Memory B cell (primary cell): ENCODE results near the gene B2M.
"Not testable (repeated sequence)": the region's sequence is repeated elsewhere in the genome, so short reads cannot be mapped to it uniquely, and the experiment has no call there.

Experiments used
- ATAC-seq: fragments of 150-1000 bp; cut with Tn5 transposase; 2 replicates; pipeline ENCODE4 v1.10.0; 2021; ENCODE audit warnings: low read depth, mild to moderate bottlenecking, moderate library complexity
- DNase-seq, 2 donors: peaks; one replicate each; pipeline ENCODE4 v3.0.0; 2022; ENCODE audit warnings: low spot score in 2 of 2
- H3K27ac Mint-ChIP-seq: one replicate; pipeline ENCODE4 v1.8.0; 2022; ENCODE audit warnings: mild to moderate bottlenecking, moderate library complexity, mixed read lengths
- H3K27me3 Mint-ChIP-seq: one replicate; pipeline ENCODE4 v1.8.0; 2022; ENCODE audit warnings: mixed read lengths
- H3K36me3 Mint-ChIP-seq: one replicate; pipeline ENCODE4 v1.8.0; 2022; ENCODE audit warnings: mild to moderate bottlenecking, mixed read lengths
- H3K4me1 Mint-ChIP-seq: one replicate; pipeline ENCODE4 v1.8.0; 2022; ENCODE audit warnings: mixed read lengths
- H3K4me3 Mint-ChIP-seq: one replicate; pipeline ENCODE4 v1.8.0; 2022; ENCODE audit warnings: mild to moderate bottlenecking, moderate library complexity, mixed read lengths
- H3K9me3 Mint-ChIP-seq: one replicate; pipeline ENCODE4 v1.8.0; 2022; ENCODE audit warnings: mixed read lengths

Gene B2M

GRCh38 chr15:44682809-44683682 is 28.3 kb upstream of the B2M start:
- peak; percentile 57 to 72 for DNase-seq
- peaks cover 27% of the 10 kb centered on the region for H3K9me3 Mint-ChIP-seq
- ATAC-seq = peak; percentile 67
- H3K4me1 Mint-ChIP-seq = peaks cover 56% of the 10 kb centered on the region
- H3K27ac Mint-ChIP-seq = peak overlapping the region; percentile 87
- peaks cover 40% of the 10 kb centered on the region for H3K36me3 Mint-ChIP-seq
- H3K27me3 Mint-ChIP-seq = not testable (repeated sequence)
- H3K4me3 Mint-ChIP-seq = peak overlapping the region; percentile 56

GRCh38 chr15:44689318-44689717 is 22.0 kb upstream of the B2M start:
- not testable (repeated sequence) for H3K4me3 Mint-ChIP-seq, ATAC-seq
- H3K27ac Mint-ChIP-seq = peak overlapping the region; percentile 45

DNA sequence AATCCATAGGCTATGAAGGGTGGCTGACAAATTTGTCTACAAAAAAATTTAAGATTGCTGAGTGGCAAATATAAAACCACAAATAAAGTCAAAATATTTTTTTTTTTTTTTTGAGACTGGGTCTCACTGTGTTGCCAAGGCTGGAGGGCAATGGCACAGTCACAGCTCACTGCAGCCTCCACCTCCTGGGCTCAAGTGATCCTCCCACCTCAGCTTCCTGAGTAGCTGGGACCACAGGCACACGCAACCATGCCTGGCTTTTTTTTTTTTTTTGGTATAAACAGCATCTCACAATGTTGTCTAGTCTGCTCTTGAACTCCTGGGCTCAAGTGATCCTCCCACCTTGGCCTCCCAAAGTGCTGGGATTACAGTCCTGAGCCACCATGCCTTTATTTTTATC is 21.1 kb upstream of the B2M start:
- H3K27me3 Mint-ChIP-seq, ATAC-seq, H3K27ac Mint-ChIP-seq, DNase-seq, H3K4me3 Mint-ChIP-seq: not testable (repeated sequence)
- Mint-ChIP-seq H3K36me3 (peaks cover 23% of the 10 kb centered on the region), H3K9me3 (peaks cover 16% of the 10 kb centered on the region), H3K4me1 (peaks cover 23% of the 10 kb centered on the region)

More at GRCh38 chr15:44689318-44689717, 22.0 kb upstream of the B2M start:
- Mint-ChIP-seq H3K4me1 (peaks cover 25% of the 10 kb centered on the region), H3K9me3 (peaks cover 19% of the 10 kb centered on the region), H3K36me3 (peaks cover 25% of the 10 kb centered on the region)
- not testable (repeated sequence) for H3K27me3 Mint-ChIP-seq, DNase-seq

GRCh38 chr15:44692659-44693058 is 18.7 kb upstream of the B2M start:
- Mint-ChIP-seq H3K27ac (no peak overlapping the region), H3K4me1 (peaks cover 19% of the 10 kb centered on the region), H3K36me3 (peaks cover 11% of the 10 kb centered on the region), H3K4me3 (no peak overlapping the region), H3K27me3 (no peaks in the 10 kb centered on the region), H3K9me3 (peaks cover 3% of the 10 kb centered on the region)
- DNase-seq (no peak), ATAC-seq (no peak)

DNA sequence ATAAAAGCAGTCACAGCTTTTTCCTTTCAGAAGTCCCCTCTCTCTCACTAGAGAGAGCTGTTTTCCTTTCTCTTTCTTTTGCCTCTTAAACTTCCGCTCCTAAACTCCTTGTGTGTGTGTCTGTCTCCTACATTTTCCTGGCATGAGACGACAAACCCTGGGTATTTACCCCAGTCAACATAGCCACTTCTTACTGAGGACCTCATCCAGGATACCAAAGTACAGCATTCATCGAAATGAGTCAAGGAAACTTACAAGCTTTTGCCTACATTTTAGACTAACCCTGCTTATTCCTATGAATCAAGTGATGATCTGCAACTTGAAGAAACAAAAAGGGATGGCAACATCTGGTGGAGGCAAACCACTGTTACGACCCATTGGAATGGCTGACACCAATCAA is 16.9 kb upstream of the B2M start:
- no peaks in the 10 kb centered on the region for H3K27me3 Mint-ChIP-seq
- no peak for ATAC-seq
- H3K36me3 Mint-ChIP-seq = peaks cover 4% of the 10 kb centered on the region
- no peak for DNase-seq
- H3K4me3 Mint-ChIP-seq = no peak overlapping the region
- H3K9me3 Mint-ChIP-seq = no peaks in the 10 kb centered on the region
- no peak overlapping the region for H3K27ac Mint-ChIP-seq
- peaks cover 17% of the 10 kb centered on the region for H3K4me1 Mint-ChIP-seq

- ATAC-seq = no peak
- Mint-ChIP-seq H3K4me3 (no peak overlapping the region), H3K27me3 (no peaks in the 10 kb centered on the region), H3K36me3 (peaks cover 4% of the 10 kb centered on the region), H3K4me1 (peaks cover 17% of the 10 kb centered on the region), H3K27ac (peak overlapping the region; percentile 43), H3K9me3 (no peaks in the 10 kb centered on the region)
- DNase-seq = no peak
These were observed 16.0 kb upstream of the B2M start for GRCh38 chr15:44695294-44695693.

DNA sequence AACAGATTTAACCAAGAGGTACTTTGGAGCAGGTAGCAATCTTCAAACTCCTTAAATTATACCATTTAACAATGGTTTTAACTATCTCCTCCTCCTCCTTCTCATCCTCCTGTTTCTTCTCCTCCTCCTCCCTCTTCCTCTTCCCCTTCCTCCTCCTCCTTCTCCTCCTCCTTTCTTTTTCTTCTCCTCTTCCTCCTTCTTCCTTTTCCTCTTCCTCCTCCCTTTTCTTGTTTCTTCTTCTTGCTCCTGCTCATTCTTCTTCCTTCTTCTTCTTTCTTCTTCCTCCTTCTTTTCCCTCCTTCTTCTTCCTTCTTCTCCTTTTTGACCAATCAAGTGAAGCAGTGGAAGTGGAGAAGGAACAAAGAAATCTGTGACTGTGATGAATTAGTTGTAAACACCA is 14.3 kb upstream of the B2M start:
- H3K27ac Mint-ChIP-seq = no peak overlapping the region
- no peaks in the 10 kb centered on the region for H3K27me3 Mint-ChIP-seq
- H3K36me3 Mint-ChIP-seq = peaks cover 4% of the 10 kb centered on the region
- no peak for DNase-seq
- H3K4me1 Mint-ChIP-seq = peaks cover 23% of the 10 kb centered on the region
- H3K9me3 Mint-ChIP-seq = peaks cover 6% of the 10 kb centered on the region
- no peak for ATAC-seq
- no peak overlapping the region for H3K4me3 Mint-ChIP-seq

DNA sequence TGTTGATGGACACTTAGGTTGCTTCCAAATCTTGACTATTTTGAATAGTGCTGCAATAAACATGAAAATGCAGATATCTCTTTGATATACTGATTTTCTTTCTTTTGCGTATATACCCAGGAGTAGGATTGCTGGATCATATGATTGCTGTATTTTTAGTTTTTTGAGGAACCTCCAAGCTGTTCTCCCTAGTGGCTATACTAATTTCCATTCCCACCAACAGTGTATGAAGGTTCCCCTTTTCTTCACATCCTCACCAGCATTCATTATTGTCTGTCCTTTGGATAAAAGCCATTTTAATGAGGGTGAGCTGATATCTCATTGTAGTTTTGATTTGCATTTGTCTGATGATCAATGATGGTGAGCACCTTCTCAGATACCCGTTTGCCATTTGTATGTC is 12.7 kb upstream of the B2M start:
- no peak overlapping the region for H3K4me3 Mint-ChIP-seq
- DNase-seq (no peak), ATAC-seq (no peak)
- no peaks in the 10 kb centered on the region for H3K27me3 Mint-ChIP-seq
- peaks cover 11% of the 10 kb centered on the region for H3K9me3 Mint-ChIP-seq
- peaks cover 28% of the 10 kb centered on the region for H3K4me1 Mint-ChIP-seq
- H3K36me3 Mint-ChIP-seq = peaks cover 4% of the 10 kb centered on the region
- peak overlapping the region; percentile 9 for H3K27ac Mint-ChIP-seq

DNA sequence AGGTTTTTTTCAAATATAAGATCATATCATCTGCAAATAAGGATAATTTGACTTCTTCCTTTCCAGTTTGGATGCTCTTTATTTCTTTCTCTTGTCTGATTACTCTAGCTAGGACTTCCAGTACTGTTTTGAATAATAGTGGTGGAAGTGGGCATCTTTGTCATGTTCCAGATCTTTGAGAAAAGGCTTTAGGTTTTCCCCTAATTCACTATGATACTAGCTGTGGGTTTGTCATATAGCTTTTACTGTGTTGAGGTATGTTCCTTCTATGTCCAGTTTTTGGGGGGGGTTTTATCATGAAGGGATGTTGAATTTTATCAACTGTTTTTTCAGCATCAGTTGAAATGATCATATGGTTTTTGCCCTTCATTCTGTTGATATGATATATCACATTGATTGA is 10.6 kb upstream of the B2M start:
- not testable (repeated sequence) for ATAC-seq, H3K27ac Mint-ChIP-seq, H3K27me3 Mint-ChIP-seq, H3K36me3 Mint-ChIP-seq, DNase-seq, H3K4me3 Mint-ChIP-seq
- Mint-ChIP-seq H3K9me3 (peaks cover 11% of the 10 kb centered on the region), H3K4me1 (peaks cover 23% of the 10 kb centered on the region)

GRCh38 chr15:44705986-44706385 is 5.3 kb upstream of the B2M start:
- H3K27ac Mint-ChIP-seq = no peak overlapping the region
- no peak overlapping the region for H3K4me3 Mint-ChIP-seq
- DNase-seq = no peak
- ATAC-seq = no peak
- peaks cover 7% of the 10 kb centered on the region for H3K9me3 Mint-ChIP-seq
- H3K36me3 Mint-ChIP-seq = peaks cover 12% of the 10 kb centered on the region
- peaks cover 20% of the 10 kb centered on the region for H3K4me1 Mint-ChIP-seq
- no peaks in the 10 kb centered on the region for H3K27me3 Mint-ChIP-seq

DNA sequence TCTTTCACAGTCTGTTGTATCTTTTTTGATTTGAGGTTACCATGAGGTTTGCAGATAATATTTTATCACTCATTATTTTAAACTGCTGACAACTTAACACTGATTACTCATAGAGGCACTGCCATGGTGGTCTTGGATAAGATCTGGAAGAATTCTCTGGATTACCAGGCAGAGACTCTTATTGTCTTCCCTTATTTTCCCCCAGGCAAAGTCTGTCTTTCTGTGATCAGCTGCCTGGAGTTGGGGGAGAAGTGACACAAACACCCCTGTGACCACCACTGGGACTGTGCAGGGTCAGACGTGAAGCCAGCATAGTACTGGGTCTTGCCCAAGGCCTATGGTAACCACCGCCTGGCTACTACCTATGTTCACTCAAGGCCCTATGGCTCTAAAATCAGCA is 4.9 kb upstream of the B2M start:
- no peak overlapping the region for H3K4me3 Mint-ChIP-seq
- DNase-seq = no peak
- H3K27me3 Mint-ChIP-seq = no peaks in the 10 kb centered on the region
- H3K27ac Mint-ChIP-seq = no peak overlapping the region
- H3K36me3 Mint-ChIP-seq = peaks cover 13% of the 10 kb centered on the region
- ATAC-seq = no peak
- peaks cover 7% of the 10 kb centered on the region for H3K9me3 Mint-ChIP-seq
- H3K4me1 Mint-ChIP-seq = peaks cover 20% of the 10 kb centered on the region

- ATAC-seq = no peak
- peaks cover 19% of the 10 kb centered on the region for H3K36me3 Mint-ChIP-seq
- H3K27ac Mint-ChIP-seq = no peak overlapping the region
- no peaks in the 10 kb centered on the region for H3K27me3 Mint-ChIP-seq
- no peak overlapping the region for H3K4me3 Mint-ChIP-seq
- H3K9me3 Mint-ChIP-seq = peaks cover 4% of the 10 kb centered on the region
- DNase-seq = no peak
- peaks cover 15% of the 10 kb centered on the region for H3K4me1 Mint-ChIP-seq
These were observed 4.2 kb upstream of the B2M start for GRCh38 chr15:44706946-44707636.

DNA sequence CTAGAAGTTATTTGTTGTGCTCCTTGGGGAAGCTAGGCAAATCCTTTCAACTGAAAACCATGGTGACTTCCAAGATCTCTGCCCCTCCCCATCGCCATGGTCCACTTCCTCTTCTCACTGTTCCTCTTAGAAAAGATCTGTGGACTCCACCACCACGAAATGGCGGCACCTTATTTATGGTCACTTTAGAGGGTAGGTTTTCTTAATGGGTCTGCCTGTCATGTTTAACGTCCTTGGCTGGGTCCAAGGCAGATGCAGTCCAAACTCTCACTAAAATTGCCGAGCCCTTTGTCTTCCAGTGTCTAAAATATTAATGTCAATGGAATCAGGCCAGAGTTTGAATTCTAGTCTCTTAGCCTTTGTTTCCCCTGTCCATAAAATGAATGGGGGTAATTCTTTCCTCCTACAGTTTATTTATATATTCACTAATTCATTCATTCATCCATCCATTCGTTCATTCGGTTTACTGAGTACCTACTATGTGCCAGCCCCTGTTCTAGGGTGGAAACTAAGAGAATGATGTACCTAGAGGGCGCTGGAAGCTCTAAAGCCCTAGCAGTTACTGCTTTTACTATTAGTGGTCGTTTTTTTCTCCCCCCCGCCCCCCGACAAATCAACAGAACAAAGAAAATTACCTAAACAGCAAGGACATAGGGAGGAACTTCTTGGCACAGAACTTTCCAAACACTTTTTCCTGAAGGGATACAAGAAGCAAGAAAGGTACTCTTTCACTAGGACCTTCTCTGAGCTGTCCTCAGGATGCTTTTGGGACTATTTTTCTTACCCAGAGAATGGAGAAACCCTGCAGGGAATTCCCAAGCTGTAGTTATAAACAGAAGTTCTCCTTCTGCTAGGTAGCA is 851 bp upstream of the B2M start:
- Mint-ChIP-seq H3K9me3 (no peaks in the 10 kb centered on the region), H3K4me1 (peaks cover 24% of the 10 kb centered on the region), H3K4me3 (peak overlapping the region; percentile 97), H3K27ac (peak overlapping the region; percentile 100), H3K27me3 (no peaks in the 10 kb centered on the region), H3K36me3 (peaks cover 37% of the 10 kb centered on the region)
- peak; percentile 33 for ATAC-seq
- DNase-seq = peak; percentile 52 to 65
